HG03558 (cell line): ENCODE results near the gene KATNA1.

Experiments
- ATAC-seq: cut with Tn5 transposase; IDR thresholded peaks from one replicate; pipeline ENCODE4 v1.9.1; 2021; ENCODE audit warnings: moderate number of reproducible peaks; ENCODE audit not compliant: unreplicated experiment; ENCODE audit errors: extremely low read depth

The KATNA1 gene

DNA sequence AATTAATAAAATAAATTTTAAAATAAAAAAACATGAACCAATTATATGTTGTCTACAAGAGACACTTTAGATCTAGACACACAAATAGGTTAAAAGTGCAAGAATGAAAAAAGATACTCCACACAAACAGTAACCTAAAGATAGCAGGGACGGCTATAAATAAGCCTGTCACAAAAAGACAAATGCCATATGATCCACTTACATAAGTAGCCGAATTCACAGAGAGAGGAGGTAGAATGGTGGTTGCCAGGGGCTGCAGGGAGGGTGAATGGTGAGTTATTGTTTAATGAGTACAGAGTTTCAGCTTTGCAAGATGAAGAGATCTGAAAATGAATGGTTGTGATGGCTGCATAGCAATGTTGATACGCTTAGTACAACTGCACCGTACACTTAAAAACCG is 32.7 kb downstream of the KATNA1 start:
- ATAC-seq: no peak

GRCh38 chr6:149614337-149614736 is 34.2 kb downstream of the KATNA1 start:
- no peak for ATAC-seq

GRCh38 chr6:149608381-149608982 is 40.0 kb downstream of the KATNA1 start:
- ATAC-seq: no peak

DNA sequence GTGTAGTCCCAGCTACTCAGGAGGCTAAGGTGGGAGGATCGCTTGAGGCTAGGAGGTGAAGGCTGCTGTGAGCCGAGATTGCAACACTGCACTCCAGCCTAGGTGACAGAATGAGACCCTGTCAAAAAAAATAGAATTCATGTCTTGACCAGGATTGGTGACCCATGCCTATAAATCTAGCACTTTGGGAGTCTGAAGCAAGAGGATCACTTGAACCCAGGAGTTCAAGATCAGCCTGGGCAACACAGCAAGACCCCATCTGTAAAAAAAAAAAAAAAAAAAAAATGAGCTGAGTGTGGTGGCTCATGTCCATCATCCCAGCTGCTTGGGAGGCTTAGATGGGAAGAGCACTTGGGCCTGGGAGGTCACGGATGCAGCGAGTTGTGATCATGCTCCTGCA is 48.0 kb downstream of the KATNA1 start:
- no peak for ATAC-seq

- no peak for ATAC-seq
These were observed 55.1 kb downstream of the KATNA1 start for GRCh38 chr6:149593408-149593807.

- no peak for ATAC-seq
These were observed 55.5 kb downstream of the KATNA1 start for GRCh38 chr6:149592983-149593382.

DNA sequence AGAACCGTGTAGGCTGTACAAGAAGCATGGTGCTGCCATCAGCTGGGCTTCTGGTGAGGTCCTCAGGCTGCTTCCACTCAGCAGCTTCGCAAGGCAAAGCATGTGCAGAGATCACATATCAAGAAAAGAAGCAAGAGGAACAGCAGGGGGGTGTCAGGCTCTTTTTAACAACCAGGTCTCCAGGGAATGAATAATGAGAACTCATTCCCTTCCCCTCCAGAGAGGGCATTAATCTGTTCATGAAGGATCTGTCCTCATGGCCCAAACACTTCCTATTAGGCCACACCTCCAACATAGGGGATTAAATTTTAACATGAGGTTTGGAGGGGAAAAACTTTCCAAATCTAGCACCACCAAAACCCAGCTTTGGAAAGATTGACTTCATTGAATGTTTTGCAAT is 62.4 kb downstream of the KATNA1 start:
- no peak for ATAC-seq

GRCh38 chr6:149581349-149581748 is 67.2 kb downstream of the KATNA1 start:
- ATAC-seq: no peak

- ATAC-seq: no peak
These were observed 67.6 kb downstream of the KATNA1 start for GRCh38 chr6:149580880-149581279.

DNA sequence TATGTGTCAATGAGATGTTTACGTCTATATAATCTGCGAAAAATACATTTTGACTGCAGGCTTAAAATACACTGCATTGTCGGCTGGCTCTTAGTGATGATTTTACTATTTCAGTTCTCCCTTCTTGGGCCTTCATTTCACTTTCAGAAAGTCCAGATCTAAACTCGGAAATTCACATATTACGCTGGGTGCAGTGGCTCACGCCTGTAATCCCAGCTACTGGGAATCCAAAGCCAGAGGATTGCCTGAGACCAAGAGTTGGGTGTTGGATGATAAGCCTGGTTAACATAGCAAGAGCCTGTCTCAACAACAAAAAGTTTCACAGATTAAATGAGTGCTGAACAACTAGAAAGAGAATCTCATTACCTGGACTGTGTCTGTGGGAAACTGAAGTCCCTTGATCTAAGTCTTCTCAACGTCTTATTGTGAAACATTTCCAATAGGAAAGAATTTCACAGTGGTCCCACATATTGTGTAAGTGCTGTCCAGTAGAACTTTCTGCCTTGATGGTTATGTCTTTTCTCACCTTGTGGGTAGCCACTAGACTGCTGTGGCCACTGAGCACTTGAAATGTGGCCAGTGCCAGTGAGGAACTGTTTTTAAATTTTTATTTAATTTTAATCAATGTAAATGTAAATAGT is 80.4 kb downstream of the KATNA1 start:
- no peak for ATAC-seq

GRCh38 chr6:149567194-149567586 is 81.3 kb downstream of the KATNA1 start:
- no peak for ATAC-seq

DNA sequence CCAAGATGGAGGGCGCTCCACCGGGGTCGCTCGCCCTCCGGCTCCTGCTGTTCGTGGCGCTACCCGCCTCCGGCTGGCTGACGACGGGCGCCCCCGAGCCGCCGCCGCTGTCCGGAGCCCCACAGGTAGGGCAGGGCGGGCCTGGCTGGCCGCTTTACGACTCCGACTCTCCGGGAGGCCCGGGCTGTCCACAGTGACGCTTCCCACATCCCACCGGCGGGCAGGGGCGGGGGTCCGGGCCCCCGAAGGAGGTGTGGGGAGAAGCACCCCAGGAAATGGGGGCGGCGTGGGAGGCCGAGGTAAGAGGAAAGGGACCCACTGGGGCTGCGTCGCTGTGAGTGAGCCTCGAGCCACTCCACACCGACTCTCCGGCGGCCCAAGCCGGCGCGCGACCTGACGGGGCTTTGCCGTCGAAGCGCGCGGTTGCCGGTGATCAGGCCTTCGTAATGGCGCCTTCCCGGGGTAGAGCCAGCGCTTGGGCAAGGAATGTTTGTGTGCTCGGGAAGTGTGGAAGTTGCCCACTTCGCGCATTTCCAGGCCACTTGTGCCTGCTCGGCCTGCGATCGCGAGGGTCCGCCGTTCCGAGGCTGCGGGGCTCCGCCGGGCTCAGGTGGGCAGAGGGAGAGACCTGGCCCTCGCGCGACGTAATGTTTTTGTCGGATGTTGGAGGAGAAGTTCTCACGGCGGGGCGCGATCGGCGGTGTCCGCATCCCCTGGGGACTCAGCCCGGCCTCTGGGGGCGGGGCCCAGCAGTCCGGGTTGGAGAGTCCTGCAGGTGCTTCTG is 81.9 kb downstream of the KATNA1 start:
- no peak for ATAC-seq

- ATAC-seq: peak; percentile 57
These were observed 82.7 kb downstream of the KATNA1 start, which contains the start of gene GINM1 for GRCh38 chr6:149565527-149566409. TSS of gene GINM1 (plus strand) at chr6:149566375. CDS start at chr6:149566415, 40 bp downstream.

DNA sequence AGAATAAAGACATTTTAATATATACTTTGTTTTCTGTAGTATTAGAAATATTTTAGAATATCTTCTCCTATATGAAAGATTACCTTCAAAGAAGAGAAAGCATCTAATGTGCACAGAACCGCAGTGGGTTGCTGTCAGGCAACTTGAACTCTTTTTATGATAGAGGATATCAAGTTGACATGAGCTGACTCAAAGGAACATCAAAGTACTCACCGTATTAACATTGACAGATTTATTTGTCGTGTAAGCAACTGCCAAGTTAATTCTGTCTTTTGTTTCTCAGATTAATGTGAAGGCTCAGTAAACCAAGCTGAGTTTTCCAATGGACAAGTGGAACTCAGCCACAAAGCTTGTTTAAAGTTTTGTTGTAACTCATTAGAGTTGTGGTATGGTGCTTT is 84.6 kb downstream of the KATNA1 start:
- no peak for ATAC-seq

DNA sequence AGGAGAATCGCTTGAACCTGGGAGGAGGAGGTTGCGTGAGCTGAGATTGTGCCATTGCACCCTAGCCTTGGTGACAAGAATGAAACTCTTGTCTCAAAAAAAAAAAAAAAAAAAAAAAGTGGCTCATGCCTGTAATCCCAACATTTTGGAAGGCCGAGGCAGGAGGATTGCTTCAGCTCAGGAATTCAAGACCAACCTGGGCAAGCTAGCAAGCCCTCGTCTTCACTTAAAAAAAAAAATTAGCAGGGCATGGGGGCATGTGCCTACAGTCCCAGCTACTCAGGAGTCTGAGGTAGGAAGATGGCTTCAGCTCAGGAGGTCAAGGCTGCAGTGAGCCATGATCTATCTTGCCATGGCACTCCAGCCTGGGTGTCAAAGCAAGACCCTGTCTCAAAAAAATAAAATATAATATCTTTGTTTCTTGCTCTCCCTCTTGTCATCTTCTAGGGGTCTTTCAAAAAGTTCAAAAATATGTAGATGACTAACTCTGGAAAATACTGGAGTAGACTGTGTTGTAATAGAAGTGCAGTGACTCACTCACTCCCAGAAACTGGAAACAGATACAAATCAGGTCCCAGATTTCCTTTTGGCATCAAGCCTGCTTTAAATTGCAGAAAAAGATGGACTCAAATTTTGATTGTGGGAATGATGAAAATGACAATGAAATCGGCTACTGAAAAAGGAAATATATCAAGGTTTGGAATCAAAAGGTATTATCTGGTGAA is 85.1 kb downstream of the KATNA1 start:
- ATAC-seq: no peak

GRCh38 chr6:149560736-149561135 is 87.8 kb downstream of the KATNA1 start:
- no peak for ATAC-seq

GRCh38 chr6:149559389-149559788 is 89.1 kb downstream of the KATNA1 start:
- no peak for ATAC-seq

DNA sequence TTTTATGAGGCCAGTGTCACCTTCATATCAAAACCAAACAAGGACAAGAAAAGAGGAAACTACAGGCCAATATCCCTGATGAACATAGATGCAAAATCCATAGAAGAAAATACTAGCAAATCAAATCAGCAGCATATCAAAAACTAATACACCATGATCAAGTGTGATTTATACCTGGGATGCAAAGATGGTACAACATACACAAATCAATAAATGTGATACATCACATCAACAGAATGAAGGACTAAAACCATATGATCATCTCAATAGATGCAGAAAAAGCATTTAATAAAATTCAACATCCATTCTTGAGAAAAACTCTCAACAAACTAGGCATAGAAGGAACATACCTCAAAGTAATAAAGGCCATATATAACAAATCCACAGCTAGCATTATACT is 90.5 kb downstream of the KATNA1 start:
- ATAC-seq: no peak

- no peak for ATAC-seq
These were observed 96.6 kb downstream of the KATNA1 start for GRCh38 chr6:149551920-149552319.
